Measurements from ENCODE around the gene COL9A3. TPM values are rescaled to one million over a fixed set of nuclear protein-coding genes. Genes with fewer than 3 reads are reported as not detected.

COL9A3 gene
- total RNA-seq, 1 donor from 2014 or later, result not detected

DNA sequence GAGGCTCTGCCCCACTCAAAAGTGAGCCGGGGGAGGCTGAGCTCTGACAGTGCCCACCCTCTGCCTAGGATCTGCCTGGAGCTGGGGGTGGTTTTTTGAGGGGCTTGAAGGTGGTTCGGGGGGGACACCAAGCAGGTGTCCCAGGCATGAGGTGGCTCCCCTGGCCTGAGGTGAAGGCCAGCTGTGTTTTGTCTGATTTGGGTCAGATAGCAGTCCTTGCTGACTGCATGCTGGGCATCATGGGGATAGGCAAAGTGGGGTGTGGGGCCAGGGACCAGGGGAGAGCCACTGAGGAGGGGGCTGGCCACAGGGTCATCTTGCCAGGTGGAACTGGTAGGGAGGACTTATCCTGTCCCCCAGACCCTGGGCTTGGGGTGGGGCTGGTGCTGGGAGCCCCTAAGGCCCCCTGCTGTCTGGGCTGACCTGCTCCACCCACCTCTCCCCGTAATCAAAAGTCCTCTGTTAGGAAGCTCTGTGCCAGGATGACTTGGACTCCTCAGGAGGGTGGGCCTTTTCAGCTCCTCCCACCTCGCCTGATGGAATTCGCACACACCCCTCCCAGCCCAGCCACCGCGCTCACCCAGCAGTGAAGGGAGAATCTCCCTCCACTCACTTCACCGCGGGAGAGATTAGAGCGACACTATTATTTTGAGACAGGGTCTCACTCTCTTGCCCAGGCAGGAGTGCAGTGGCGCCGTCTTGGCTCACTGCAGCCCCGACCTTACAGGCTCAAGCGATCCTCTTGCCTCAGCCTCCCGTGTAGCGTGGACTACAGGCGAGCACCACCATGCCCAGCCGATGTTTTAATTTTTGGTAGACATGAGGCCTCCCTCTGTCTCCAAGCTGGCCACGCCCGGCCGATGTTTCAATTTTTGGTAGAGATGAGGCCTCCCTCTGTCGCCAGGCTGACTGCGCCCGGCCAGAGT lies 1.5 kb upstream of the COL9A3 start:
- Mint-ChIP-seq H3K4me1 (peaks cover 2% of the 10 kb centered on the region), H3K9me3 (no peaks in the 10 kb centered on the region), H3K27ac (no peak overlapping the region), H3K4me3 (no peak overlapping the region), H3K36me3 (ENCODE audit: low read depth) (peaks cover 14% of the 10 kb centered on the region), H3K27me3 (peaks cover 24% of the 10 kb centered on the region)
- DNase-seq, result no peak
- intact Hi-C loops (cut with micrococcal nuclease), result no loop called here

GRCh38 chr20:62816031-62816883 lies 593 bp upstream of the COL9A3 start:
- Mint-ChIP-seq H3K36me3 (ENCODE audit: low read depth) (peaks cover 11% of the 10 kb centered on the region), H3K9me3 (no peaks in the 10 kb centered on the region), H3K4me1 (peaks cover 2% of the 10 kb centered on the region), H3K4me3 (no peak overlapping the region), H3K27me3 (peaks cover 24% of the 10 kb centered on the region), H3K27ac (peak overlapping the region; percentile 51)
- intact Hi-C loops (cut with micrococcal nuclease), result no loop called here
- DNase-seq, result no peak

DNA sequence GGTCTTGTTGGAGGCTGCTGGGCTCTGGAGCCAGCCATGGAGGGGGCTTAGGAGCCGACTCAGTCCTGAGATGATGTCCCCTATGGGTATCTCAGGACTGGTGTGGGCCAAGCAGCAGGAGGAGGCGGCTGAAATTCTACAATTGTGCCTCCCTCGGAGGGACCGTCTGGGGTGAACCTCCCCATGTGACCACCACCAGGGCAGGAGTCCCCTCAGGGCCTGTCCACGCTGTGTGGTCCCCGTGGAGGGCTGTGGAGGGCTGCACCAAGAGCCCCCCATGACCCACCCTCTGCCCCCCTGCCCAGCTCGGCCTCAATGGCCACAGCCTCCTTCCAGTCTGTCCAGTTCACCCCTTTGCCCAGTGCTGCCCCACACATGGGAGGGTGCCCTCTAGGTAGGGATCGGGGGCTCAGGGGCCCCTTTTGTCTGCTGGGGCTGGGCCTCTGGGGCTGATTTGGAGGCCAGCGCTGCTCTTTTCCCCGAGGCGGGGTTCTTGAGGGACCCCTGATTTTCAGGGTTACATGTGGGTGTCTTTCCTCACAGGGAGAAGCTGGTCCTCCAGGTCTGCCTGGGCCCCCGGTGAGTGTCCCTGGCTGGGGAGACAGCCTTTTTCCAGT lies 1.2 kb downstream of the COL9A3 start:
- intact Hi-C loops (cut with micrococcal nuclease), result no loop called here
- Mint-ChIP-seq H3K36me3 (ENCODE audit: low read depth) (peaks cover 2% of the 10 kb centered on the region), H3K4me1 (no peaks in the 10 kb centered on the region), H3K9me3 (no peaks in the 10 kb centered on the region), H3K4me3 (no peak overlapping the region), H3K27me3 (peaks cover 24% of the 10 kb centered on the region), H3K27ac (no peak overlapping the region)
- DNase-seq, result no peak

GRCh38 chr20:62818592-62819493 lies 2.0 kb downstream of the COL9A3 start:
- Mint-ChIP-seq H3K9me3 (no peaks in the 10 kb centered on the region), H3K4me1 (no peaks in the 10 kb centered on the region), H3K4me3 (no peak overlapping the region), H3K27me3 (peaks cover 24% of the 10 kb centered on the region), H3K36me3 (ENCODE audit: low read depth) (peaks cover 2% of the 10 kb centered on the region), H3K27ac (no peak overlapping the region)
- intact Hi-C loops (cut with micrococcal nuclease), result no loop called here
- no peak for DNase-seq

GRCh38 chr20:62819494-62820174 lies 2.8 kb downstream of the COL9A3 start:
- H3K27ac Mint-ChIP-seq, result no peak overlapping the region
- H3K4me3 Mint-ChIP-seq, result no peak overlapping the region
- no peaks in the 10 kb centered on the region for H3K9me3 Mint-ChIP-seq
- no peak for DNase-seq
- no peaks in the 10 kb centered on the region for H3K4me1 Mint-ChIP-seq
- peaks cover 2% of the 10 kb centered on the region for H3K36me3 Mint-ChIP-seq (ENCODE audit: low read depth)
- intact Hi-C loops (cut with micrococcal nuclease), result loop anchor here (5.0 kb wide), 2 partner anchors 43 to 188 kb away; partner anchors contain the start of genes BHLHE23 and TCFL5
- peaks cover 21% of the 10 kb centered on the region for H3K27me3 Mint-ChIP-seq

GRCh38 chr20:62820208-62820961 lies 3.5 kb downstream of the COL9A3 start:
- Mint-ChIP-seq H3K27ac (no peak overlapping the region), H3K36me3 (ENCODE audit: low read depth) (peaks cover 2% of the 10 kb centered on the region), H3K4me3 (no peak overlapping the region), H3K9me3 (no peaks in the 10 kb centered on the region), H3K4me1 (no peaks in the 10 kb centered on the region), H3K27me3 (peaks cover 14% of the 10 kb centered on the region)
- intact Hi-C loops (cut with micrococcal nuclease), result loop anchor here (5.0 kb wide), 2 partner anchors 42 to 187 kb away; partner anchors contain the start of genes BHLHE23 and TCFL5
- DNase-seq, result no peak

GRCh38 chr20:62820962-62821725 lies 4.3 kb downstream of the COL9A3 start:
- Mint-ChIP-seq H3K36me3 (ENCODE audit: low read depth) (no peaks in the 10 kb centered on the region), H3K9me3 (no peaks in the 10 kb centered on the region), H3K27ac (no peak overlapping the region), H3K27me3 (peaks cover 7% of the 10 kb centered on the region), H3K4me3 (no peak overlapping the region), H3K4me1 (no peaks in the 10 kb centered on the region)
- intact Hi-C loops (cut with micrococcal nuclease), result loop anchor here (5.0 kb wide), 2 partner anchors 41 to 186 kb away; partner anchors contain the start of genes BHLHE23 and TCFL5
- DNase-seq, result no peak

DNA sequence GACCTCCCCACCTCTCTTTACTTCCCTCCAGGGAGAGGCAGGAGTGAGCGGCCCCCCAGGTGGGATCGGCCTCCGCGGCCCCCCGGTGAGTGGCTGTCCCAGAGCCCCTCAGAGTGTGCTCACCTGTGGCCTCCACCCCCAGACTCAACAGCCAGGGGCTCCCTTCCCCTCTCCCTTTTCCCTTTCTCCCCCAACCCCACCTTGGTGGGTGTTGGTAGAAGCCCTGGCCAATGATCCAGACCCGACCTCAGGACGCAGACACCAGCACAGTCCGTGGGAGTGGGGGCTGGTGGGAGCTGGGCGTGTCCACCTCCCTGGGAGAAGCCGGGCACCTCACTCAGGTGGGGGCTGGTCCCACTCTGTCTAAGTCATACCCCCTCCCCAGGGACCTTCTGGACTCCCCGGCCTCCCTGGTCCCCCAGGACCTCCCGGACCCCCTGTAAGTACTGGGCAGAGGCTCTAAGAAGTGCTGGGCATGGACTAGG lies 4.9 kb downstream of the COL9A3 start:
- H3K36me3 Mint-ChIP-seq (ENCODE audit: low read depth), result no peaks in the 10 kb centered on the region
- no peak overlapping the region for H3K4me3 Mint-ChIP-seq
- H3K27me3 Mint-ChIP-seq, result peaks cover 4% of the 10 kb centered on the region
- intact Hi-C loops (cut with micrococcal nuclease), result loop anchor here (5.0 kb wide), 2 partner anchors 41 to 186 kb away; partner anchors contain the start of genes BHLHE23 and TCFL5
- H3K9me3 Mint-ChIP-seq, result no peaks in the 10 kb centered on the region
- no peak for DNase-seq
- H3K27ac Mint-ChIP-seq, result no peak overlapping the region
- H3K4me1 Mint-ChIP-seq, result no peaks in the 10 kb centered on the region

DNA sequence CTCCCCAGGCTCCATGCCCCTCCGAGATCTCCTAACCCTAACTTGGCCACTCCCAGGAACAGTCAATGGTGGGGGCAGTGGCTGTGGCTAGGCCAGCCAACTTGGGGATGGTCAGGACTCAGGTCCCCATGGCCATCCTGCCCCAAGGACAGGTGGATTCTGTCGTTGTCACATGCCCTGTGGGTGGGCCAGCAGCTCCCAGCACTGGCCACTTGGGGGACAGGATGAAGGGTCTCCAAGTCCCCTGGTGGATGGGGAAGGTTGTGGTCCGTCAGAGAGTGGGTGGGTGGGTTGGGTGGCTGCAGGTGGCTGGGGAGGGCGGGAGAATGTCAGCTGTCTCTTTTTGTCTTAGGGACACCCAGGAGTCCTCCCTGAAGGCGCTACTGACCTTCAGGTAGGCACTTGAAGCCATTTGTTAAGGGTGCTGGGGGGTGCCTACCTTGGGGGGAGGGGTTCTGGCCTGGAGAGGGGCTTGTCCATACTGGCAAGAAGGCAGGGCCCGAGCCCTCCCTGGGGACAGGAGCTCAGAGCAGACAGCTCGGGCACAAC lies 5.5 kb downstream of the COL9A3 start:
- H3K4me1 Mint-ChIP-seq, result no peaks in the 10 kb centered on the region
- intact Hi-C loops (cut with micrococcal nuclease), result loop anchor here (5.0 kb wide), 2 partner anchors 40 to 185 kb away; partner anchors contain the start of genes BHLHE23 and TCFL5
- no peak for DNase-seq

DNA sequence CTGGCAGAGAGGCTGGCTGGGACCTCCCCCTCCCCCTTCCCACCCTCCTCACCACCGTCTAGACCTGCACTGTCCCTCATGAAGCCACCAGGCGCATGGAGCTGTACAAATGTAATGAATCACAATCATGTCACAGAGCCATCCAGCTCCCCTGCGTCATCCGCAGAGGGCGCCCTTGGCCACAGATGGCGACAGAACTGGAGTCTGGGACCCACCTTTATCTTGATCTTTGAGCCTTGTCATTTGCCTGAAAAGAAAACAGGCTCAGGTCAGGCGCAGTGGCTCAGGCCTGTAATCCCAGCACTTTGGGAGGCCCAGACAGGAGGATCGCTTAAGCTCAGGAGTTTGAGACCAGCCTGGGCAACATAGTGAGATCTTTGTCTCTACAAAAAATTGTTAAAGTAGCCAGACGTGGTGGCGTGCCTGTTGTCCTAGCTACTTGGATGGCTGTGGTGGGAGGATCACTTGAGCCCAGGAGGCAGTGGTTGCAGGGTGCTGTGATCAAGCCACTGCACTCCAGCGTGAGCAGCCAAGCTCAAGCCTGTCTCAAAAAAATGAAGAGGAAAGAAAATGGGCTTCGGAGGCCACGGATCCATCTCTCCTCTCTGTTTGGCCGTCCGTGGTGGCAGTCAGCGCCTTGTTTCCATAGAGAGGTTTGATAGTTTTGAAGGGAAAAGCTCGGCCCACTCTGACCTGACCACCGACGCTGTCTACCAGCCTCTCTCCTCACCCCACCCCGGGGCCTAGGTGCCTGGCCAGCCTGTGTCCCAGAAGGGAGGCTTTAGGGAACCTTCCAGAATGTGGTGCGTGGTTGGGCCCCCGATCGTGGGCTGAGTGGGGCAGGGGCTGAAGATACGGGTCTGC lies 6.2 kb downstream of the COL9A3 start:
- H3K36me3 Mint-ChIP-seq (ENCODE audit: low read depth), result no peaks in the 10 kb centered on the region
- H3K9me3 Mint-ChIP-seq, result no peaks in the 10 kb centered on the region
- intact Hi-C loops (cut with micrococcal nuclease), result loop anchor here (5.0 kb wide), 2 partner anchors 39 to 184 kb away; partner anchors contain the start of genes BHLHE23 and TCFL5
- no peak overlapping the region for H3K4me3 Mint-ChIP-seq
- peaks cover 4% of the 10 kb centered on the region for H3K27me3 Mint-ChIP-seq
- DNase-seq, result peak; percentile 84
- no peaks in the 10 kb centered on the region for H3K4me1 Mint-ChIP-seq
- no peak overlapping the region for H3K27ac Mint-ChIP-seq

More for the DNA sequence above, 5.5 kb downstream of the COL9A3 start:
- Mint-ChIP-seq H3K9me3 (no peaks in the 10 kb centered on the region), H3K4me3 (no peak overlapping the region), H3K27me3 (peaks cover 4% of the 10 kb centered on the region), H3K27ac (no peak overlapping the region), H3K36me3 (ENCODE audit: low read depth) (no peaks in the 10 kb centered on the region)

Measured in activated CD4-positive, alpha-beta T cell treated with anti-CD3 and anti-CD28 coated beads, Interleukin-2, amount 10 ng/mL, durations not matched to agents 24 days and 14 days (primary cell).